GM19023 (cell line): ENCODE measurements around the gene KLF11.
"Not testable (repeated sequence)": the region's sequence is repeated elsewhere in the genome, so short reads cannot be mapped to it uniquely, and the experiment has no call there.

Experiments
- ATAC-seq: cut with Tn5 transposase; IDR thresholded peaks from one replicate; pipeline ENCODE4 v1.9.1; 2021; ENCODE audit warnings: mild to moderate bottlenecking, moderate library complexity; ENCODE audit not compliant: unreplicated experiment

KLF11 gene

GRCh38 chr2:10080536-10081304 is 37.4 kb downstream of the KLF11 start:
- peak; percentile 26 for ATAC-seq

- no peak for ATAC-seq
These were observed 39.7 kb downstream of the KLF11 start for GRCh38 chr2:10083046-10083445.

GRCh38 chr2:10083692-10084211 is 40.4 kb downstream of the KLF11 start:
- no peak for ATAC-seq

GRCh38 chr2:10084223-10084865 is 41.0 kb downstream of the KLF11 start:
- ATAC-seq, result no peak

GRCh38 chr2:10085043-10085667 is 41.8 kb downstream of the KLF11 start:
- no peak for ATAC-seq

- ATAC-seq, result no peak
These were observed 42.3 kb downstream of the KLF11 start for GRCh38 chr2:10085668-10086059.

GRCh38 chr2:10086950-10087349 is 43.6 kb downstream of the KLF11 start:
- no peak for ATAC-seq

- no peak for ATAC-seq
These were observed 44.0 kb downstream of the KLF11 start for GRCh38 chr2:10087360-10087759.

GRCh38 chr2:10089565-10090190 is 46.3 kb downstream of the KLF11 start:
- no peak for ATAC-seq

GRCh38 chr2:10091182-10091888 is 48.0 kb downstream of the KLF11 start:
- ATAC-seq, result peak; percentile 43

- ATAC-seq, result not testable (repeated sequence)
These were observed 48.5 kb downstream of the KLF11 start for GRCh38 chr2:10091889-10092244.

- no peak for ATAC-seq
These were observed 51.0 kb downstream of the KLF11 start for GRCh38 chr2:10094271-10094814.

GRCh38 chr2:10095175-10095574 is 51.8 kb downstream of the KLF11 start:
- ATAC-seq, result no peak

GRCh38 chr2:10096641-10097040 is 53.3 kb downstream of the KLF11 start:
- no peak for ATAC-seq

DNA sequence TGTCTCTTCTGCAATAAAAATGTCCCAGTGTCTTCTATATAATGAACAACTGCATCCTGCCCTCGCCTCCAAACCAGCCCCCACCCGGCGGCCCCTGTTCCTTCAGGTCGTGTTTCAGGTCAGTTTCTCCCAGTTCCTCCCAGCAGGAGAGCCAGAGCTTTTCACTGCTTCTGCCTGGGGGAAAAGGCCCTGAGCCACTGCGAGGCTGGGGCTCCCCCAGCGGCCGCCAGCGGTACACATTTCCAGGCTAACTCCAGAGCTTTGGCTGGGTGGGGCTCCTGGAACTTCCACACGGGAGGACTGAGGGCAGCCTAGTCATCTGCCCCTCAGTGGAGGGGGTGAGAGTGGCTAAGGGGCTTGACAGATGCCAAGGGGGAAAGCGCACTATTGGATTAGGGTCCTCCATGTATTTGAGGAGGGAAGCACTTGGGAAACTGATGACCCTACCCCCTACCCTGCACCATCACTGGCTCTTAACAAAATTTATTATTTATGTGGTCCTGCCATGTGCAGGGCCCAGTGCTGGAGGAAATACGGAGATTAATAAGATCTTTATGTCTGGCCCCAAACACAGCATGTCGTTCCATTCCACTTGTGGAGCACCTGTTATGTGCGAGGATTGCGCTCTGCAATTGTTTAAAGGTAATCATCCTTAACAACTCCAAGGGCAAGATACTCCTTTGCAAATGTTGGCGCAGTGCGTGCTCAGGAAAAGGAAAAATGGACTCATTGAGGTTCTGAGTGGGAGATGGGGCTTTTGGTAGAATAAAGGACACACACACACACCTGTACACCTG is 54.2 kb downstream of the KLF11 start:
- peak; percentile 86 for ATAC-seq

DNA sequence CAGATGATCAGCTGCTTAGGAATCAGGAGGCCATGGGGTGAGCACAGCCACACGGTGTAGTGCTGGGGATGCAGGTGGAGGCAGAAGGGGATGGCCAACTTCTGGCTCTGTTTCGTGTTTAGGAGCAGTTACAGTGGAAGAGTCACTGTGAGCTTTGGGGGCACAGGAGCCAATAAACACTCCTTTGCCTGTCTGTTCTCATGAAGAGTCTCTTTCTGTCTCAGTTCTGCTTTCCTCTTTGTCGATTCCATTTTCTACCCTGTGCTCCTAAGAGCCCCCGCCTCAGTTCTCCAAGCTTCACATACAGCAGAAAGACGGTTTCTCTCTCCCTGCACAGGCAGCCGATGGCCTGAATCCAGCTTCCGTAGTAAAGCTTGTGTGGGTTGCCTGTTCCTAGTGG is 58.1 kb downstream of the KLF11 start:
- no peak for ATAC-seq

DNA sequence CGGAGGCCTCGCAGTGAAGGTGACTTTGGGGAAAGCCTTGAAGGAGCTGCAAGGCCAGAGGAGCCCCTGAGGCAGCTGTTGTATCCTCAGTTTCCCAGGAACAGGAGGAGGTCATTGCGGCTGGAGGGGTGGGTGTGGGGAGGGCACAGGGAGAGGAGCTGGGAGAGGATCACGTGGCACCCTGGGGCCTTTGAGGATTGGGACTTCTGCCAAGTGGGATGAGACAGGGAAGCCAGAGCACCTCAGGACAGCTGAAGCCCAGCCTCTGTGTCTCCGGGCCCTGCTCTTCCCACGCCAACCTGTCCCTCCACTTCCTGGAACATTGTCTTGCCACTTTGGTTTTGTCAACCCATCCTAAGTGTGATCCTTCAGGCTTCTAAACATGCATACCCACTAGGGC is 59.8 kb downstream of the KLF11 start:
- no peak for ATAC-seq
